GM06990 (cell line): ENCODE data around the gene MIX23.

ENCODE experiments used
- DNase-seq: peaks from one replicate; pipeline ENCODE4 v3.0.0-alpha.2; 2011; ENCODE audit not compliant: insufficient read length; ENCODE audit errors: extremely low read depth
- H3K27me3 ChIP-seq: replicated peaks from 2 replicates; pipeline ENCODE4 v1.6.0; 2011; ENCODE audit warnings: low read length; ENCODE audit not compliant: control insufficient read depth, insufficient read depth
- H3K36me3 ChIP-seq: 2 replicates; pipeline ENCODE4 v1.5.1; 2011; ENCODE audit warnings: low read length; ENCODE audit not compliant: control insufficient read depth, insufficient read depth
- H3K4me3 ChIP-seq: replicated peaks from 2 replicates; pipeline ENCODE4 v1.5.1; 2011; ENCODE audit warnings: low read depth, mild to moderate bottlenecking, control low read depth, low read length
- TF ChIP-seq, protein P1 (sequence below): IDR thresholded peaks from 2 replicates; pipeline ENCODE4 v1.5.1; 2011; ENCODE audit warnings: low read length, control low read depth, mild to moderate bottlenecking, inconsistent platforms; ENCODE audit not compliant: insufficient read depth, poor library complexity, severe bottlenecking

Gene MIX23

DNA sequence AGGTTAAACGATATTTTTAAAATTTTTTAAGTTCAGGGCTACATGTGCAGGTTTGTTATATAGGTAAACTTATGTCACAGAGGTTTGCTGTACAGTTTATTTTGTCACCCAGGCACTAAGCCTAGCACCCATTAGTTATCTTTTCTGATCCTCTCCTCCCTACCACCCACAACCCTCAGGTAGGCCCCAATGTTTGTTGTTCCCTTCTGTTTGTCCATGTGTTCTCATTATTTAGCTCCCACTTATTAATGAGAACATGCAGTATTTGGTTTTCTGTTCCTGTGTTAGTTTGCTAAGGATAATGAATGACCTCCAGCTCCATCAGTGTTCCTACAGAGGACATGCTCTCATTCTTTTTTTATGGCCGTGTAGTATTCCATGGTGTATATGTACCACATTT, 15.9 kb upstream of the MIX23 start:
- DNase-seq, result no peak
- TF ChIP-seq, protein P1, sequence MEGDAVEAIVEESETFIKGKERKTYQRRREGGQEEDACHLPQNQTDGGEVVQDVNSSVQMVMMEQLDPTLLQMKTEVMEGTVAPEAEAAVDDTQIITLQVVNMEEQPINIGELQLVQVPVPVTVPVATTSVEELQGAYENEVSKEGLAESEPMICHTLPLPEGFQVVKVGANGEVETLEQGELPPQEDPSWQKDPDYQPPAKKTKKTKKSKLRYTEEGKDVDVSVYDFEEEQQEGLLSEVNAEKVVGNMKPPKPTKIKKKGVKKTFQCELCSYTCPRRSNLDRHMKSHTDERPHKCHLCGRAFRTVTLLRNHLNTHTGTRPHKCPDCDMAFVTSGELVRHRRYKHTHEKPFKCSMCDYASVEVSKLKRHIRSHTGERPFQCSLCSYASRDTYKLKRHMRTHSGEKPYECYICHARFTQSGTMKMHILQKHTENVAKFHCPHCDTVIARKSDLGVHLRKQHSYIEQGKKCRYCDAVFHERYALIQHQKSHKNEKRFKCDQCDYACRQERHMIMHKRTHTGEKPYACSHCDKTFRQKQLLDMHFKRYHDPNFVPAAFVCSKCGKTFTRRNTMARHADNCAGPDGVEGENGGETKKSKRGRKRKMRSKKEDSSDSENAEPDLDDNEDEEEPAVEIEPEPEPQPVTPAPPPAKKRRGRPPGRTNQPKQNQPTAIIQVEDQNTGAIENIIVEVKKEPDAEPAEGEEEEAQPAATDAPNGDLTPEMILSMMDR, result no peak
- peaks cover 4% of the 10 kb centered on the region for H3K36me3 ChIP-seq

DNA sequence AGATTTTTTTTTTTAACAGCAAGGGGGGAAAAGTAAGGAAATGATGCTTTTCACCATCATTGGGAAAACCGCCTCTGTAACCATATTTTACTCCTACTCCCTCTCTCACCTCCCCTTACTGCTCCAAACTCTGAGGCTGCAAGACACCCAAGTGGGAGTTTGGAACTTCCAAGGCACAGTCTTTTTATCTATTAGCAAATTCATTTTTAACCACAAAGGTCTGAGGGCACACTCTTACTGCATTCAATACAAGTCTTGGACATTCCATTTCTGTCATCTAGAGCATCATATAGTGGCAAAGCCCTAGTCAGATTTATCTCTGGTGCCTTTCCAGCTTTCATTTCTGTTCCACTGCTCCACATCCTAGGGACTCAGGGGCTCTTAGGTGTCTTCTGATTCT, 14.2 kb upstream of the MIX23 start:
- H3K4me3 ChIP-seq, result no peak overlapping the region
- DNase-seq, result no peak
- no peaks in the 10 kb centered on the region for H3K36me3 ChIP-seq
- H3K27me3 ChIP-seq, result no peaks in the 10 kb centered on the region
- TF ChIP-seq, protein P1, result no peak

More for the DNA sequence above, 15.9 kb upstream of the MIX23 start:
- no peak overlapping the region for H3K4me3 ChIP-seq
- H3K27me3 ChIP-seq, result no peaks in the 10 kb centered on the region

DNA sequence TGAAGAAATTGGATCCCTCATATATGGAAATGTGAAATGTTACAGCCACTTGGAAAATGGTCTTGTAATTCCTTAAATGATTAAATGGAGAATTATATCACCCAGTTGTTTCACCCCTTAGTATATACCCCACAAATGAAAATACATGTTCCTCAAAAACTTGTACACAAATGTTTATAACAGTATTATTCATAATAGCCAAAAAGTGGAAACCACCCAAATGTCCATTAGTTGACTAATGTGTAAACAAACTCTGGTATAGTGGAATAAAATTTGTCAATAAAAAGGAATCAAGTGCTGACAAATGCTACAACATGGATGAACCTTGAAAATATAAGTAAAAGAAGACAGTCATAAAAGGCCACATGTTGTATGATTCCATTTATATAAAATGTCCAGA, 13.5 kb upstream of the MIX23 start:
- DNase-seq, result no peak
- no peak overlapping the region for H3K4me3 ChIP-seq
- H3K27me3 ChIP-seq, result no peaks in the 10 kb centered on the region
- TF ChIP-seq, protein P1, result no peak
- H3K36me3 ChIP-seq, result no peaks in the 10 kb centered on the region

DNA sequence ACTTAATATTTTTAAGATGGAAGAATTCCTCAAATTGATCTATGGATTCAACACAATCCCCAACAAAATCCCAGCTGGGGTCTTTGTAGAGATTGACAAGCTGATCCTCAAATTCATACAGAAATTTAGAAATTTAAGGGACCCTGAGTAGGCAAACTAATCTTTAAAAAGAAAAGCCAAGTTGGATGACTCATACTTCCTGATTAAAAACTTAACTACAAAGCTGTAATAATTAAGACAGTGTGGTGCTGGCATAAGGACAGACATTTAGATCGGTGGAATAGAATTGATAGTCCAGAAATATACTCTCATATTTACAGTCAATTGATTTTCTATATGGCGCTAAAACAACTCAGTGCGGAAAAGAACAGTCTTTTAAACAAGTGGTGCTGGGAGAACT, 12.6 kb upstream of the MIX23 start:
- H3K36me3 ChIP-seq, result no peaks in the 10 kb centered on the region
- H3K4me3 ChIP-seq, result no peak overlapping the region
- no peak for DNase-seq
- TF ChIP-seq, protein P1, result no peak
- H3K27me3 ChIP-seq, result no peaks in the 10 kb centered on the region

DNA sequence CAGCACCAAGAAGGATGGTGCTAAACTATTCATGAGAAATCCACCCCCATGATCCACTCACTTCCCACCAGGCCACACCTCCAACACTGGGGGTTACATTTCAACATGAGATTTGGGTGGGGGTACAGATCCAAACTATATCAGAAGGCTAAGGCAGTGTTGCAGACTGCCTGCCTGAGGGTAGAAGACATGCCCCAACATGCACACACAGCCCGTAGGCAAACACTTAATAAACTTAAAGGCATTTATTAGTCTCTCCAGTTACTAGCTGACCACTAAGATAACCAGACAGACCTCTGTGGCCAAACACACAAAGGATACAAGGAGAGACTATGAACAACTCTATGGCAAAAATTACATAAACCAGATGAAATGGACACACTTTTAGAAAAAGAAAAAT, 11.1 kb upstream of the MIX23 start:
- DNase-seq, result no peak
- no peaks in the 10 kb centered on the region for H3K27me3 ChIP-seq
- no peaks in the 10 kb centered on the region for H3K36me3 ChIP-seq
- TF ChIP-seq, protein P1, result no peak
- H3K4me3 ChIP-seq, result no peak overlapping the region

DNA sequence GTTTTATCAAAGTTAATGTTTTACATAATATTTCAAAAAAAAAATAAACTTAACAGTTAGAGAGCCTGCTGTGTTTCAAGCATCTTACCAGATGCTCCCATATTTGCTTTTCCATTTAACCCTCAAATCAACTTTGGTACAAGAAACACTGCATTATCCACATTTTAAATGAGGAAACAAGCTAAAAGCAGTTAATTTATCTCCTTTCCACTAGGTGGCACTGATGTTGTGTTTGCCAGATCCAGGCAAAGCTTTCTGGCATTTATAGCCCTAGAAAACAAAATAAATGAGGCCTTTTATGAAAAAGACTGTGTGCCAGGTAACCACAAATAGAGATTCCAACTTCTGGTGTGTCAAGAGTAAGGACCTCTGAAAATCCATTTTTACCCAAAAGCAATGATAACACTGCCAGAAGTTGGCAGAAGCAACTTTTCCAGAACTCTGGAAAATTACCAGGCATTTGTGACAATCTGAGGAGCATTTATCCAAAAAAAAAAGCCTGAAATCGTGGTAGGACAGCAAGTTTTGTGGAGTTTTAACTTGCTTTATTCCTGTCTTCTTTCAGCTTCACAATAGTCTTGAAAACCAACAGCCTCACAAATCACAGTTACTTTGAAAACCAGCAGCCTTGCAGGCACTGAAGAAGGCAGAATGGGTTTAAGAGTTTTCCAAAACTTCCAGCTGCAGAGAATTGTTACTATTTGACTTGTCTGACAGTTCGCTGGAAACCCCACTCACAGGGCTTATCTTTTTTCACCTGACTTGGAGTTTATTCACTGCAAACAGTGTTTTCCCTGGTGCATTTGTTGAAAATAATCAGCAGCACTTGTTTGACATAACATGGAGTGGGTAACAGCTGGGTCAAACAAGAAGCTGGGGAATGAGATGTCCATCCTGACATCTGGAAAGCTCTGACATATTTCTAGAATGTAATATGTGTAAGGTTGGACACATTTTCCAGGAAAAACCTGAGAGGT, 10.1 kb upstream of the MIX23 start:
- Histone ChIP-seq H3K36me3 (no peaks in the 10 kb centered on the region), H3K27me3 (no peaks in the 10 kb centered on the region), H3K4me3 (no peak overlapping the region)
- TF ChIP-seq, protein P1, result peak; percentile 59
- no peak for DNase-seq
